H9 (cell line): ENCODE measurements around the gene TBC1D9. TPM values are rescaled to one million over a fixed set of nuclear protein-coding genes. Genes with fewer than 3 reads are reported as not detected.

ENCODE experiments used
- DNase-seq: peaks from one replicate; pipeline ENCODE4 v3.0.0-alpha.2; 2017
- H2AFZ ChIP-seq: one replicate; pipeline ENCODE4 v1.6.1; 2013; ENCODE audit warnings: mild to moderate bottlenecking, low read length, control low read depth, moderate library complexity
- H2AK5ac ChIP-seq: 2 replicates; pipeline ENCODE4 v1.6.1; 2013; ENCODE audit warnings: low read length, control low read depth, mixed read lengths; ENCODE audit not compliant: insufficient read length
- H2BK120ac ChIP-seq: one replicate; pipeline ENCODE4 v1.6.1; 2013; ENCODE audit warnings: low read depth, mild to moderate bottlenecking, low read length, control low read depth, inconsistent platforms; ENCODE audit not compliant: poor library complexity, severe bottlenecking
- H2BK12ac ChIP-seq: 2 replicates; pipeline ENCODE4 v1.6.1; 2013; ENCODE audit warnings: low read length, control low read depth, mixed read lengths, low read depth; ENCODE audit not compliant: insufficient read length
- H2BK15ac ChIP-seq: 2 replicates; pipeline ENCODE4 v1.6.1; 2013; ENCODE audit warnings: low read depth, low read length, control low read depth
- H2BK20ac ChIP-seq: one replicate; pipeline ENCODE4 v1.6.1; 2013; ENCODE audit warnings: low read depth, mild to moderate bottlenecking, low read length, control low read depth, inconsistent platforms; ENCODE audit not compliant: poor library complexity, severe bottlenecking
- H2BK5ac ChIP-seq: 2 replicates; pipeline ENCODE4 v1.6.1; 2013; ENCODE audit warnings: low read length, control low read depth, mixed read lengths; ENCODE audit not compliant: insufficient read length
- H3K14ac ChIP-seq: 2 replicates; pipeline ENCODE4 v1.6.1; 2013; ENCODE audit warnings: low read length, control low read depth; ENCODE audit not compliant: insufficient read depth
- H3K18ac ChIP-seq: 2 replicates; pipeline ENCODE4 v1.6.1; 2013; ENCODE audit warnings: low read depth, mild to moderate bottlenecking, mixed read lengths, low read length, control low read depth; ENCODE audit not compliant: insufficient read length
- H3K23ac ChIP-seq: 2 replicates; pipeline ENCODE4 v1.6.1; 2013; ENCODE audit warnings: low read length, control low read depth, mixed read lengths, low read depth; ENCODE audit not compliant: insufficient read length
- H3K23me2 ChIP-seq: 2 replicates; pipeline ENCODE4 v1.6.1; 2013; ENCODE audit warnings: low read depth, mild to moderate bottlenecking, mixed read lengths, low read length, control low read depth; ENCODE audit not compliant: insufficient read length, poor library complexity, severe bottlenecking
- H3K27ac ChIP-seq: 2 replicates; pipeline ENCODE4 v1.5.1; 2013; ENCODE audit warnings: low read length, control low read depth, mixed read lengths, low read depth; ENCODE audit not compliant: insufficient read length
- H3K27me3 ChIP-seq: 2 replicates; pipeline ENCODE4 v1.6.1; 2013; ENCODE audit warnings: low read length, control low read depth, inconsistent platforms; ENCODE audit not compliant: insufficient read depth
- H3K4ac ChIP-seq: 2 replicates; pipeline ENCODE4 v1.6.1; 2013; ENCODE audit warnings: low read depth, mild to moderate bottlenecking, control low read depth, inconsistent platforms, low read length, moderate library complexity
- H3K4me1 ChIP-seq: 2 replicates; pipeline ENCODE4 v1.6.1; 2013; ENCODE audit warnings: low read length, control low read depth, inconsistent platforms; ENCODE audit not compliant: insufficient read depth
- H3K4me2 ChIP-seq: 2 replicates; pipeline ENCODE4 v1.6.1; 2013; ENCODE audit warnings: low read length, control low read depth, mixed read lengths; ENCODE audit not compliant: insufficient read length, insufficient read depth
- H3K56ac ChIP-seq: 2 replicates; pipeline ENCODE4 v1.6.1; 2013; ENCODE audit warnings: low read depth, mild to moderate bottlenecking, mixed read lengths, low read length, control low read depth; ENCODE audit not compliant: insufficient read length
- H3K79me1 ChIP-seq: 2 replicates; pipeline ENCODE4 v1.6.1; 2013; ENCODE audit warnings: low read depth, mild to moderate bottlenecking, moderate library complexity, low read length, control low read depth, inconsistent platforms; ENCODE audit not compliant: insufficient read depth, poor library complexity, severe bottlenecking
- H3K79me2 ChIP-seq: 2 replicates; pipeline ENCODE4 v1.6.1; 2013; ENCODE audit warnings: low read length, control low read depth, inconsistent platforms; ENCODE audit not compliant: insufficient read depth
- H3K9ac ChIP-seq: 2 replicates; pipeline ENCODE4 v1.6.1; 2013; ENCODE audit warnings: low read length, control low read depth, mixed read lengths; ENCODE audit not compliant: insufficient read length; ENCODE audit errors: extremely low read depth
- H3K9me3 ChIP-seq: one replicate; pipeline ENCODE4 v1.6.1; 2013; ENCODE audit warnings: low read depth, low read length, inconsistent platforms; ENCODE audit not compliant: control insufficient read depth
- H3T11ph ChIP-seq: one replicate; pipeline ENCODE4 v1.6.1; 2013; ENCODE audit warnings: mild to moderate bottlenecking, low read length, control low read depth, inconsistent platforms
- H4K20me1 ChIP-seq: one replicate; pipeline ENCODE4 v1.6.1; 2013; ENCODE audit not compliant: control insufficient read depth, insufficient read length, insufficient read depth
- H4K5ac ChIP-seq: 2 replicates; pipeline ENCODE4 v1.6.1; 2013; ENCODE audit warnings: low read depth, mild to moderate bottlenecking, mixed read lengths, low read length, control low read depth; ENCODE audit not compliant: insufficient read length
- H4K8ac ChIP-seq: replicated peaks from 2 replicates; pipeline ENCODE4 v1.6.1; 2013; ENCODE audit warnings: low read length, control low read depth, mixed read lengths, low read depth; ENCODE audit not compliant: insufficient read length
- H4K91ac ChIP-seq: 2 replicates; pipeline ENCODE4 v1.6.1; 2013; ENCODE audit warnings: low read depth, mild to moderate bottlenecking, moderate library complexity, mixed read lengths, low read length, control low read depth; ENCODE audit not compliant: insufficient read length
- H3K27ac Mint-ChIP-seq, 3 experiments: 2 replicates in 2 of 3; 3 replicates in 1 of 3; pipeline ENCODE4 v1.8.0; 2020 to 2021; ENCODE audit warnings: mixed read lengths in 3 of 3, mild to moderate bottlenecking in 1 of 3, moderate library complexity in 1 of 3
- H3K27me3 Mint-ChIP-seq: 2 replicates; pipeline ENCODE4 v1.8.0; 2021; ENCODE audit warnings: low read depth, mild to moderate bottlenecking, moderate library complexity, mixed read lengths
- H3K36me3 Mint-ChIP-seq, 3 experiments: 2 replicates in 2 of 3; 3 replicates in 1 of 3; pipeline ENCODE4 v1.8.0; 2020 to 2021; ENCODE audit warnings: low read depth in 3 of 3, mixed read lengths in 3 of 3; ENCODE audit not compliant: insufficient read depth in 1 of 3
- H3K4me1 Mint-ChIP-seq, 2 experiments: 2 replicates each; pipeline ENCODE4 v1.8.0; 2020; ENCODE audit warnings: mixed read lengths in 2 of 2
- H3K4me3 Mint-ChIP-seq, 2 experiments: 2 replicates in 1 of 2; 3 replicates in 1 of 2; pipeline ENCODE4 v1.8.0; 2020 to 2021; ENCODE audit warnings: mild to moderate bottlenecking in 2 of 2, mixed read lengths in 2 of 2, moderate library complexity in 1 of 2
- H3K9me3 Mint-ChIP-seq, 2 experiments: 2 replicates in 1 of 2; 3 replicates in 1 of 2; pipeline ENCODE4 v1.8.0; 2020; ENCODE audit warnings: mild to moderate bottlenecking in 2 of 2, mixed read lengths in 2 of 2, moderate library complexity in 1 of 2
- CTCF ChIP-seq: fragments of 200-600 bp; sonication (generic); conservative IDR thresholded peaks from 3 replicates; pipeline ENCODE4 v1.8.0; 2021; ENCODE audit warnings: antibody characterized with exemption, mild to moderate bottlenecking
- WGBS: extraction: QIAGEN DNeasy Blood & Tissue Kit; methylation state at CpG from one replicate; pipeline ENCODE4 v1.1.7; 2013; ENCODE audit warnings: missing lambda C conversion rate, low lambda C conversion rate, mixed read lengths; ENCODE audit not compliant: insufficient read length; ENCODE audit errors: extremely low coverage; 5-methylcytosine and 5-hydroxymethylcytosine counted together
- total RNA-seq: library from RNA; stranded (reverse); gene quantifications from 2 replicates; pipeline ENCODE4 v1.2.1, GENCODE V29; 2021

TBC1D9 gene
- total RNA-seq, 1 experiment from 2014 or later = 0.63 TPM

- H3K14ac ChIP-seq = no peak overlapping the region
- no peak overlapping the region for H2BK20ac ChIP-seq
- H4K8ac ChIP-seq = no peak overlapping the region
- no peak for TF ChIP-seq CTCF
- Mint-ChIP-seq H3K27ac (no peak overlapping the region), H3K4me3 (no peak overlapping the region), H3K9me3 (no peaks in the 10 kb centered on the region), H3K4me1 (peaks cover 9 to 14% of the 10 kb centered on the region in 2 experiments; a peak in 3 of 4 replicates), H3K36me3 (no peaks in the 10 kb centered on the region), H3K27me3 (no peaks in the 10 kb centered on the region; the same call in 1 of the 2 replicates)
- no peak overlapping the region for H2BK5ac ChIP-seq
- no peaks in the 10 kb centered on the region; the same call in 1 of the 2 replicates for H3K4me1 ChIP-seq
- no peak overlapping the region for H3K23ac ChIP-seq
- WGBS = no CpG with 5 or more reads among the region's 3 CpGs
- H3K4me2 ChIP-seq = no peak overlapping the region
- DNase-seq = no peak
- no peak overlapping the region for H3T11ph ChIP-seq
- no peaks in the 10 kb centered on the region for H3K9me3 ChIP-seq
- no peak overlapping the region for H4K91ac ChIP-seq
- H2AFZ ChIP-seq = no peak overlapping the region
- no peaks in the 10 kb centered on the region for H3K79me2 ChIP-seq
- no peak overlapping the region for H3K56ac ChIP-seq
- H3K9ac ChIP-seq = no peak overlapping the region
- H3K4ac ChIP-seq = no peak overlapping the region
- H2AK5ac ChIP-seq = no peak overlapping the region
- H2BK12ac ChIP-seq = no peak overlapping the region
- H2BK120ac ChIP-seq = no peak overlapping the region
- H4K20me1 ChIP-seq = no peaks in the 10 kb centered on the region
- H3K27me3 ChIP-seq = no peaks in the 10 kb centered on the region
- no peak overlapping the region for H3K27ac ChIP-seq
- H3K79me1 ChIP-seq = no peaks in the 10 kb centered on the region
- no peak overlapping the region for H3K18ac ChIP-seq
- no peaks in the 10 kb centered on the region for H3K23me2 ChIP-seq
- no peak overlapping the region for H2BK15ac ChIP-seq
- H4K5ac ChIP-seq = no peak overlapping the region
Measured at GRCh38 chr4:140718241-140718952, 37.8 kb downstream of the TBC1D9 start.
